Stimulated activated naive CD4-positive, alpha-beta T cell (primary cell): ENCODE data around the gene ENOX1.
"Not testable (repeated sequence)": the region's sequence is repeated elsewhere in the genome, so short reads cannot be mapped to it uniquely, and the experiment has no call there.

Experiments
- DNase-seq, 6 experiments: peaks; one replicate each; lab custom pipeline; 2025; lab: John Stamatoyannopoulos, UW

The ENOX1 gene

DNA sequence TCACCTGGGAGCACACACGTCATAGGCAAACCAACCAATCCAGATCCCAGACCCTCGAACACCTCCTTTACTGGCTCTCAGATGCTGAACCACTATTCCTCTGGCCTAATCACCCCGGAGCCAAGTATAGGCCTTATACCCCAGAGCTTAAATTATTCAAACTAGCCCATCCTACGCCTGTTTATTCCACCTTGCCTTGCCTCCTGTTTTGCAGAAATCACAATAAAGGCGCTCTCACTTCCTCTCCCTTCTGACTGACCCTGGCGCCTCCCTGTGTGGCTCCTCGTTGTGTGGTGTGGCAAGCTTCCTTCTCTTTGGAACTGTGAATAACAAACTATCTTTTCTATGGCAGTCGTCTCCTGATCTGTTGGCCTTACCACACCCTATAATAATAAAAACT, 354.9 kb downstream of the ENOX1 start:
- DNase-seq: no peak

- no peak for DNase-seq
These were observed 355.5 kb downstream of the ENOX1 start for GRCh38 chr13:43431290-43431716.

GRCh38 chr13:43428545-43429296, 358.1 kb downstream of the ENOX1 start:
- no peak for DNase-seq

GRCh38 chr13:43426355-43426754, 360.4 kb downstream of the ENOX1 start:
- no peak for DNase-seq

- no peak for DNase-seq
These were observed 361.5 kb downstream of the ENOX1 start for GRCh38 chr13:43425234-43425633.

DNA sequence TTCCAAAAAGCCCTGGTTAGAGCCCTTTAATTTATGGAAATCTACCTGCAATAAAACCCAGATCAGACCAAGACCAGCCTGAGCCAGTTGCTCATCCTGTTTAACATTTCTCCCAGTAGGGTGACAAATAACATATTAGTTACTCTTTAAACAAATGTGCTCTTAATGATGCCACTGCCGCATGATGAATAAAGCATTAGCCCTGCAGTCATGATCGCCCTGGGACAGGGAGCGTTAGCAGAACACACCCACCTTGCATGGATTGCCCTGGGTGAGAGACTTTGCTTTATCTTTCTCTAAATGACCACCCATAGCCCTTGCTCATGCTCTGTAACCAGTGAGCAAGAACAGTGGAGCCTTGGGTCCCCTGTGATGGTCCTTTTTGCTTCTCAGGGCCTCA, 362.4 kb downstream of the ENOX1 start:
- DNase-seq: no peak

DNA sequence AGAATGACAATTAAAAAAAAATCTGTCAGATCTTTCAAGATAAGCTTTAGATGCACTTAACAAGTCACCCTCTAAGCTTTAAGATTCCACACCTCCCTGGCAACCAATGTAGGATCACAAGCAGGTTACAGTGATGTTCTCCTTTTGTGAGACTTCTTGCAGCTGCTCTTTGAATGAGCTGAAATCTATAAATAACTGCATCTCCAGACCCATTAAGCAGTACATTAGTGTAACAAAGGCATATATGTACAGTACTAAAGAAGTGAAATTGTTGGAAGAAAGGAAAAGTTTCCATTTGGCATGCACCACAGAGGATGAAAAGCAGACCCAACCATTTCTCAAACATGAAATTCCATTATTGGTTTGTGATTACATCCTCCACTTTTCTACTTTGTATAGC, 364.7 kb downstream of the ENOX1 start:
- no peak for DNase-seq

- DNase-seq: not testable (repeated sequence)
These were observed 369.9 kb downstream of the ENOX1 start for GRCh38 chr13:43416842-43417241.

DNA sequence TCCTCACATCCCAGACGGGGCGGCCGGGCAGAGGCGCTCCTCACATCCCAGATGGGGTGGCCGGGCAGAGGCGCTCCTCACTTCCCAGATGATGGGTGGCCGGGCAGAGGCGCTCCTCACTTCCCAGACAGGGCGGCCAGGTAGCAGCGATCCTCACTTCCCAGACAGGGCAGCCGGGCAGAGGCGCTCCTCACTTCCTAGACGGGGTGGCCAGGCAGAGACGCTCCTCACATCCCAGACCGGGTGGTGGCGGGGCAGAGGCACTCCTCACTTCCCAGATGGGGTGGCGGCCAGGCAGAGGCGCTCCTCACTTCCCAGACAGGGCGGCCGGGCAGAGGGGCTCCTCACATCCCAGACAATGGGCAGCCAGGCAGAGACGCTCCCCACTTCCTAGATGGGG, 370.4 kb downstream of the ENOX1 start:
- DNase-seq: not testable (repeated sequence)

DNA sequence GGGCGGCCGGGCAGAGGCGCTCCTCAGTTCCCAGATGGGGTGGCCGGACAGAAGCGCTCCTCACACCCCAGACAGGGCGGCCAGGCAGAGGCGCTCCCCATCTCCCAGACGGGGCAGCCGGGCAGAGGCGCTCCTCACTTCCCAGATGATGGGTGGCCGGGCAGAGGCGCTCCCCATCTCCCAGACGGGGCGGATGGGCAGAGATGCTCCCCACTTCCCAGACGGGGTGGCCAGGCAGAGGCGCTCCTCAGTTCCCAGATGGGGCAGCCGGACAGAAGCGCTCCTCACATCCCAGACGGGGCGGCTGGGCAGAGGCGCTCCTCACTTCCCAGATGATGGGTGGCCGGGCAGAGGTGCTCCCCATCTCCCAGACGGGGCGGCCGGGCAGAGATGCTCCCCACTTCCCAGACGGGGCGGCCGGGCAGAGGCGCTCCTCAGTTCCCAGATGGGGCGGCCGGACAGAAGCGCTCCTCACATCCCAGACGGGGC, 370.8 kb downstream of the ENOX1 start:
- DNase-seq: not testable (repeated sequence)

DNA sequence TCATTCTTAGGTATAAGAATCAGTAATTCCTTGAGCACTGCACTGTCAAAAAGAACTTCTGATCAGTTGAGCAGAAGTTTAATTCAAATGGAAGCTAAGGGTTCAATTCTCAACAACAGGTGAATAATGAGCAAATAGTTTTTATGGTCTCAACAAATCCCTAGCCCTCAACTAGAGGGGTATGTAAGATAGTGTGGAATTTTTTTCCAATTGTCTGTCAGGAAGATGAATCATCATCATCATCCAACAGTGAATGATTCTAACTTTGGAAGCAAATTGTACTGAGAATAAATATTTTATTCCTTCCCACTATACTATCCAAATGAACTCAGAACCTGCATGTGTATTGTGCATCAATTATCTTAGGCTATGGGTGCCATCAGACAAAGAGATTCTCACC, 372.7 kb downstream of the ENOX1 start:
- DNase-seq: no peak

DNA sequence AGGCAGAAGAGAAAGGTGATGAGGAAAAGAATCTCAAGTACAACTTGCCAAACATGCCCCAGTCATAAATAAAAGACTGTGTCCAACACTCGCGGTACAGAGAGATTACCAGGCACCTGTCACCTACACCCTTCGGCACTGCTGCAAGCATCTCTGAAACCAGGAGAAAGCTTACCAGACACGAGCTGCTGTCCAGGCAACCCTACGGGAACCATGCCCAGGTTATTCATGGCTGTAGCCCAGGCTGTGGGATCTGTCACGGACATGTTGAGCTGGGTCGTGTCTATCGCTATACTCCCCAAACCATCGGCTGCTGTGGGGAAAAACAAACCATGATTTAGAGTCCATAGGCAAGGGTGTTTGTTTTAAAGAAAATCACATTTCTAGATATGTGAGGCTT, 375.0 kb downstream of the ENOX1 start:
- DNase-seq: no peak

GRCh38 chr13:43411211-43411610, 375.6 kb downstream of the ENOX1 start:
- no peak for DNase-seq

DNA sequence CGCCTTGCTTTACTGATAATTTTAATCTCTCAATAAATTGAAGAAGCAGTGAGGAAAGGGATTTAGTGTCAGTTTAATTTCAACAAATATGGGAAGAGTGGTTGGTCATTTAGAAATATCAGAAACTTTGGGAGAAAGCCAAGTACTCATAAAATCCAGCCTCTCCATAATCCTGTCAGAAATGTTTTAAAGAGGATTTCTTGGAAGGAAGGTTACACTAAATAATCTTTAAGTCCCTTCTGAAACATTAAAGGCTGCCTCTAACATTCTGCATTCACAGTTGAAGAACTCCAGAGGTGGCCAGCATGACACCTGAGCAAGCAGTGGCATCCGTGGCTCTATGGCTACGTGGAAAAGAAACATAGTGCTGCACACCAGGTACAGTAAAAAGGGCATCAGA, 378.5 kb downstream of the ENOX1 start:
- DNase-seq: no peak

- DNase-seq: no peak
These were observed 379.7 kb downstream of the ENOX1 start for GRCh38 chr13:43407023-43407581.

GRCh38 chr13:43405457-43405856, 381.3 kb downstream of the ENOX1 start:
- no peak for DNase-seq

DNA sequence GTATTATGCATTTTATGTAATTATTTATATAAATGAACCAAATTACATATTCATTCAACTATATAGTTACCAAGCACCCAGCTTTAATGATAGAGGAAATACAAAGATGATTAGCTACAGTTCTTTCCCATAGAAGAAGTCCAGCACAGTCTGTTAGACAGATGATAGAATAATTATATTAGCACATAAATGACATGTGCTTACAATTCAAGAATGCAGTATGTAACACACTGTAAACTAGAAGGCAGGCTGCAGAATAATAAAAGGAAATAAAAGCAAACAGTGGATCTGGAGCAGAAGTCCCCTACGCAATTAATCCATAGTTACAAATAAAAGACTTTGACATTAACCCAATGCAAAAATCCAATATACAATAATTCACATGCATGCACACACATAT, 384.4 kb downstream of the ENOX1 start:
- no peak for DNase-seq

DNA sequence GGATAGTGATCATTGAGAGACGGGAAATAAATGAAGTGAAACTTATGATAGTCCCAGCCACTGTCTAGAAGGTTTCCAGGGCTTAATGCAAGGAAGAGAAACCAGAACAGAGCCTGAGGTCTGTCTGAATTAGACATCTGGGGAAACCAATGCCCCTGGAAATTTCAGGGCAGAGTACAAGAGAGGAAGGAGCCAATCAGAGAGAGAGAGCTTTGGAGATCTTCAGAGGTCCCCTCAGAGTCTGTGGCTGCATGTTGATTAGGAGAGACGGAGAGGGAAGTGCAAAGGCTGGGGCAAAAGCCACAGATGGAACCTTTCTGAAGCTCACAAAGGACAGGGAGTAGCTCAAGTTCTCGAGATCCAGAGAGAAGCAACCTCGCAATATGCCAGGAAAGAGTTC, 385.4 kb downstream of the ENOX1 start:
- DNase-seq: no peak

DNA sequence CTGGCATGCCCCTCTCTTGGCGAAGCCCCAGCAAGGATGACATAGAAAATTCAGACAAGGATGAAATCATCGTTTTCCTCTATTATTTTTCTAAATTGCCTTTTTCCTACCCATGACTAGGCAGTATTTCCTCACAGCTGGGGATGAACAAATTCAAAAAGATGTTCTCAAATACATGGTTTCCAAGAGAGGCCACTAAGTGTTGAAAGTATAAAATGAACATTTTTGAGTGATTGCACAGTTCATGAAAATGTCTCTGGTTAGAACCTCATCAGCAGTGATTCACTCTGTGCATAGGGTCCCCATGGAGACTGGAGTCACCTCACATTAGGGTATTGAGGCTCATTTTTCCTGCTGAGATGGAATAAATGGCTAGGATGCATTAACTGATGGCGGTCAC, 389.7 kb downstream of the ENOX1 start:
- DNase-seq: no peak

DNA sequence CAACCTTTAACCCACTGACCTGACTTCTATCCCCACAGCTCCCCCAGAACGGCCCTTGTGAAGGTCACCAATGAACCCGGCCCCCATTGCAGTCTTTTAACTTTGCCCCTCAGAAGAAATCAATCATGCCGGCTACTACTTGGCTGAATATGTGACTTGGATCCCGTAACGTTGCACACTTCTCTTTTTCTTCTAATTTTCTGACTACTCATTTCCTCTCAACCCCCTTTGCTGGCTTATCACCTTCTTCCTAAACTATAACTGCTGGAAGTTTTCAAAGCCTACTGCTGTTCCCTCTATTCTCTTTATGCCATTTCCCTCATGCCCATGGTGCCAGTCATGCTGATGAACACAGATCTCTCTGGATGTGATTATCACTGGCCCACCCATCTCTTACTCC, 395.7 kb downstream of the ENOX1 start:
- no peak for DNase-seq

DNA sequence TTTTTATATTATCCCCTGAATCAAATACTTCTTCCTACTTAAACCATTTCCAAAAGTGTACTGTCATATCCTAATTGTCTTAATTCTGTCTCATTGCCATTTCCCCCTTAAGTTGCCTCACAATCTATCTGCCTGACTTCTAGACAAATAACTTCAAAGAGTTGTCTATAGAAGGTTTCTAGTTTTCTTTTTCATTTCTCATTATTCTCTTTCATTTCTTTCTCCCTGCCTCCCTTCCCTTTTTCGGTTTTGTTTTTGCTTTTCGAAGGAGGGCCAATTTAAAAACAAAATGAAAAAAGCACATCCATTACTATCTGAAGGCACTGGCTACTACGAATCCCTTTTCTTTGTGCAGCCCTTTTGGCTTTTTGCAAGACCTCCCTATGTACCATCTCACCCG, 396.2 kb downstream of the ENOX1 start:
- DNase-seq: no peak

DNA sequence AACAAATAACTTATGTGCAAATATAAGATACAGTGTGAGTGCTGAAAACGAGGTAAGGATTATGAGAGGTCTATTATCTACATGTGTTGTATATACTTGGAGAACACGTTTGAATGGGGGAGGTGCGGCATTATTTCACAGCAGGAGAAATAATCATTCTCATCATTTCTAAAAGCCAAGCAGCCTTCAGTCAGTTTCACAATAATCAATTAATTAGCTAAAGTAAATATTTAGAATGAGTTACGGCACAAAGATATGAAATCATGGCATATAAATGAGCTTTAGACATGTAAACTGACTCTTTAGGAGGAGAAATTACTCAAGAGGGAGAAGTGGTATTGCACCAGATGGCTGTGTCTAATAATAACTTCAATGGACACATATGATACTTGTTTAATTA, 396.8 kb downstream of the ENOX1 start:
- DNase-seq: no peak

- no peak for DNase-seq
These were observed 397.2 kb downstream of the ENOX1 start for GRCh38 chr13:43389573-43389972.
